Activated T-cell treated with anti-CD3 and anti-CD28 coated beads, Interleukin-2, amount 50 U/mL, for 48 hours (primary cell): ENCODE data around the gene UTP18.
"Not testable (repeated sequence)": the region's sequence is repeated elsewhere in the genome, so short reads cannot be mapped to it uniquely, and the experiment has no call there.

Experiments used
- DNase-seq, 2 experiments: peaks; one replicate each; pipeline ENCODE4 v3.0.0-alpha.2; 2020

UTP18 gene

GRCh38 chr17:51260237-51261023, at the start of gene UTP18:
Gene UTP18, plus strand, starts transcription at chr17:51260546. Its CDS starts 39 bp downstream, at chr17:51260585.
- DNase-seq: peak; percentile 96

- DNase-seq: no peak
These were observed 45.4 kb upstream of the UTP18 start for GRCh38 chr17:51214920-51215319.

GRCh38 chr17:51217946-51218345, 42.4 kb upstream of the UTP18 start:
- DNase-seq: no peak

GRCh38 chr17:51221322-51221721, 39.0 kb upstream of the UTP18 start:
- no peak for DNase-seq

GRCh38 chr17:51224402-51225262, 35.7 kb upstream of the UTP18 start:
- DNase-seq: no peak

- not testable (repeated sequence) for DNase-seq
These were observed 34.8 kb upstream of the UTP18 start for GRCh38 chr17:51225523-51225922.

GRCh38 chr17:51228161-51228560, 32.2 kb upstream of the UTP18 start:
- no peak for DNase-seq

- no peak for DNase-seq
These were observed 30.5 kb upstream of the UTP18 start for GRCh38 chr17:51229889-51230288.

- DNase-seq: no peak
These were observed 30.0 kb upstream of the UTP18 start for GRCh38 chr17:51230306-51230705.

- no peak for DNase-seq
These were observed 28.3 kb upstream of the UTP18 start for GRCh38 chr17:51231999-51232398.

GRCh38 chr17:51234162-51234561, 26.2 kb upstream of the UTP18 start:
- no peak for DNase-seq

- DNase-seq: no peak
These were observed 22.0 kb upstream of the UTP18 start for GRCh38 chr17:51238255-51238887.

- no peak for DNase-seq
These were observed 20.1 kb upstream of the UTP18 start for GRCh38 chr17:51240275-51240674.

GRCh38 chr17:51244041-51244440, 16.3 kb upstream of the UTP18 start:
- DNase-seq: no peak

- no peak for DNase-seq
These were observed 14.8 kb upstream of the UTP18 start for GRCh38 chr17:51245535-51245934.

- DNase-seq: no peak
These were observed 10.0 kb upstream of the UTP18 start for GRCh38 chr17:51250314-51250840.

GRCh38 chr17:51251010-51251409, 9.3 kb upstream of the UTP18 start:
- DNase-seq: no peak

GRCh38 chr17:51255673-51256072, 4.7 kb upstream of the UTP18 start:
- DNase-seq: no peak

- DNase-seq: no peak
These were observed 4.2 kb upstream of the UTP18 start for GRCh38 chr17:51256101-51256500.

- DNase-seq: no peak
These were observed 2.9 kb upstream of the UTP18 start for GRCh38 chr17:51257150-51258081.

- peak; percentile 29 to 33 for DNase-seq
These were observed 1.4 kb upstream of the UTP18 start for GRCh38 chr17:51258756-51259563.
